Activated T-helper 9 cell treated with anti-CD3 and anti-CD28 coated beads, Interleukin-2, amount 50 U/mL, for 16 hours (primary cell): ENCODE data around the gene ELMO3.

Experiments used
- DNase-seq: peaks from one replicate; pipeline ENCODE4 v3.0.0-alpha.2; 2020; ENCODE audit warnings: low read depth

ELMO3 gene

GRCh38 chr16:67243481-67243880, 44.5 kb downstream of the ELMO3 start:
- no peak for DNase-seq

DNA sequence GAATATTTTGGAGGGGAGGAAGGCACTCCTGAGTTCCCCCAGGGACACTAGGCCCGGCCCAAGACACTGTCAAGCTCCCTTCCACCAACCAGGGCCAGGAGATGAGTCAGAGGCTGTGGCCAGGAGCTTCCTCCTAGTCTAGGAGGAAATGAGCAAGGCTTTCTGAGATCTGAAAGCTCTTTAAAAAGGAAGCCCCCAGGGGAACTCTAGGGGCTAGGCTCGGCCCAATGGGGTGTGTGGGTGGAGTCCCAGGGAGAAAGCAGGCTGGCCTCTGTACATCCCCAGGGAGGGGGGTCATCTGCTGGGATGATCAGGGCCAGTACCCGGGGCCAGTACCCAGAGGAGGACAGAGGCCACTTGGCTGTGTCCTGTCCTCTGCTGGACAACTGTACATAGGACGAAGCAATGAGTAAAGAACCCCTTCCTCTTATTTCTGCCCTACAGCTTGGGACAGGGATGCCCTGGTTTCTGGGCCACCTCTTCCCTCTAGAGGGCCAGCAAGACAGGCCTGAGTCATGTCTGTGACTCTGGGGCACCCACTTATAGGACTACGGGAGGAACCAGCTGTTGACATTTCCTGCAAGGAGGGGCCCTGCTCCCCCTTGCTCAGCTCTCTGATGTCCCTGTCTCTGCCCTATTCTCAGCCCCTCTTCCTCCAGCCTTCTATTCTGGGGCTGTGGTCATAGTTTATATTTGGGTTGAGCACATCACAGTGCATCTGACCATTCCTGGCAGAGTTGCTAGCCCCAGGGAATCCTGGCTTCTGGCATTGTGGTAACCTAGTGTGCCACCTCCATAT, 45.7 kb downstream of the ELMO3 start:
- DNase-seq, result peak; percentile 71

GRCh38 chr16:67245186-67245585, 46.3 kb downstream of the ELMO3 start:
- DNase-seq, result no peak

GRCh38 chr16:67245674-67246080, 46.7 kb downstream of the ELMO3 start:
- DNase-seq, result no peak

DNA sequence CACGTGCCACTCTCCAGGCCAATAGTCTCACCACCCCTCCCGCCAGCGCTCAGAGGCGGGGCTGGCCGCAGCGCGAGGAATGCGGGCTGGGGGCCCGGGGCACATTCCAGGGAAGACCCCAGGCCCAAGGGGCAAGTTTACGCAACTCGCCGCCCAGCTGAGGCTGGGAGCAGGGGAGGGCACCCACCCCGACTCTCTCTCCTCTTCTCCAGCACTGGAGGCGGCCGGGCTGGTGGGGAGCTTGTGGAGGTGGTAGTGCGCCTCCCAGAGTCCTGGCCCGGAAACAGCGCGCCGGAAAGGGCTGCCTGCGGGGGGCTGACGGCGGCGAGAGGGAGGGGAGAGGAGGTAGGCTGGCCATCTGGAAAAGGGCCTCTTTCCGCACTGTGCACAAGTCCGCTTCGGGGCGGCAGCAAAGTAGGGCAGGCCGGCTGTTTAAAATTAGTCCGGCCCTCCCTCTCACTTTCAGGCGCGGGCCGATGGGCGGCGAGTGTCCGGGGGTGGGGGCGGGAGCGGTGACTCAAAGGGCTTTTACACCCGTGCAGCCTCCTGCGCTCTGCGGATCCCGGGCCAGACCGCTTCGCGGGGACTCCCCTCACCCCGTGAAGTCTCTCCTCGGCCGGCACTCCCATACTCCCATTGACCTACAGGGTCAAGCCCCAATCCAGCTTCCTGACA, 47.3 kb downstream of the ELMO3 start:
- no peak for DNase-seq

- no peak for DNase-seq
Observed at GRCh38 chr16:67246756-67247191, 47.8 kb downstream of the ELMO3 start.

DNA sequence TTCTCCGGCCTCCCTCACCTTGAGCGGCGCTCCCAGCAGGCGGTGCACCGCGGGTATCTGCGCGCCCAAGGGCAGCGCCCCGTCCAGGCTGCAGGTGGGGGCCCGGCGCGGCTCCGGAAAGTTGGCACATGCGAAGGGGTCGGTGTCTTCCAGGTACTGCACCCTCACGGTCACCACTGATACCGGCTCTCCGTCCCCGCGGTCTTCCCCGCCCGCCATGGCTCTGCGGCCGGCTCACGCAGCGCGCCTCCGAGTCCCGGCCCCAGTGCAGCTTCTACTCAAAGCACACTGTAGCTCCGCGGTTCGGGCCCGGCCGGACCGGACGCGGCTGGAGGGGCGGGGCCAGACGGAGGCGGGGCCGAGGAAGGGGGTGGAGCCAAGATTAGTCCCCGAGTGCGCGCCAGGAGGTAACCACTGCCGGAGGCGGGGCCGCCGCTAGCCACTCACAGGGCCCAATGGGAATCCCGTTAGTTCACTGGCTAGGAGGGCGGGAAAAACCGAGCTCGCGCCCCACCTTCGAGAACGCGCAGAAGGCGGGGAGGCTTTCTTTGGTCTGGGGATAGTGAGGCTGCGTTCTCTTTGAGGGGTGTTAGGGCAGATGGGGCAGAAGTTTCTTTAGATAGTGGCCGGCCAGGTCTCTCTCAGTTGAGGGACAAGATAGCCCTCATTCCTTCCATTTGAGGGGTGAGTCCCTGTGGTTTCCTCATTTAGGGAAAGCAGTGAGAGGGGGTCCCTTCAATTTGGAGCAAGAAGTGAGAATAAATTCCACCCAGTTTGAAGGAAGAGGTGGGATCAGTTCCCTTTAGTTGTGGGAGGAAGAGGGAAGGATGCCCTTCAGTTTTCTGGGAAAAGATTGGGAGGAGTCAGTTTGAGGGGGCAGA, 48.5 kb downstream of the ELMO3 start, which contains the start of gene FHOD1:
FHOD1 (minus strand) TSS at position 290 of the 881 bp plus-strand sequence; CDS start at position 219, 71 bp downstream.
- peak; percentile 96 for DNase-seq

GRCh38 chr16:67248073-67248400, 49.1 kb downstream of the ELMO3 start:
- DNase-seq, result no peak

DNA sequence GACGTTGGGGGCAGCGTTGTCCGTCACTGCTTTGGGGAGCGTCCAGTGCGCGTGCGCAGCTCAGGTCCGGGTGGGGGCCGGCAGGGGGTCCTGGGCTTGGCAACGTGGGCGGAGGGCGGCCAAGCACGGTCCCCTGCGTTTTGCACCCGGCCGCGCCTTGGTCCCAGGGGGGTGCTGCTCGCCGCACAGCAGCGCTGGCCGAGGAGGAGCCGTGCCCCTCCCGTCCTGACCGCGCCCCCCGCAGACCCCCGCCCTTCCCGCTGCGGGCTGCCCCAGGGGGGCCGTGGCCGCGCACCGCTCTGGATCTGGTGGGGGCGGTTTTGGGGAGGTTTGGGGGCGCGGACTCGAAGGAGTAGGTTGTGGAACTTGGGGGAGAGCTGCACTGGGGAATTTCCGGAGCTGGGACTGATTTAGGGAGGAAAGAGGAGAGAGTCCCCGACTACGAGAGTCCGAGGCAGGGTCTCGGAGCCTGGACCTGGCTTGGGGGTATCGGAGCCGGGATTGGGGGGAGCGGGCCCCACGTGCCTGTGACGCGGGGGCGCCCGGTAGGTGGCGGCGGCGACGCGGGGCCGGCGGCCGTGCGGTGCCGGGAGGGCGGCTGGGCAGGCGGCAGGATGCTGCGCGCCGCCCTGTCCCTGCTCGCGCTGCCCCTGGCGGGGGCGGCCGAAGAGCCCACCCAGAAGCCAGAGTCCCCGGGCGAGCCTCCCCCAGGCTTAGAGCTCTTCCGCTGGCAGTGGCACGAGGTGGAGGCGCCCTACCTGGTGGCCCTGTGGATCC, 49.7 kb downstream of the ELMO3 start, which contains the start of gene SLC9A5:
SLC9A5 (plus strand) TSS at position 579 of the 777 bp plus-strand sequence; CDS start at position 615, 36 bp downstream.
- DNase-seq, result no peak

DNA sequence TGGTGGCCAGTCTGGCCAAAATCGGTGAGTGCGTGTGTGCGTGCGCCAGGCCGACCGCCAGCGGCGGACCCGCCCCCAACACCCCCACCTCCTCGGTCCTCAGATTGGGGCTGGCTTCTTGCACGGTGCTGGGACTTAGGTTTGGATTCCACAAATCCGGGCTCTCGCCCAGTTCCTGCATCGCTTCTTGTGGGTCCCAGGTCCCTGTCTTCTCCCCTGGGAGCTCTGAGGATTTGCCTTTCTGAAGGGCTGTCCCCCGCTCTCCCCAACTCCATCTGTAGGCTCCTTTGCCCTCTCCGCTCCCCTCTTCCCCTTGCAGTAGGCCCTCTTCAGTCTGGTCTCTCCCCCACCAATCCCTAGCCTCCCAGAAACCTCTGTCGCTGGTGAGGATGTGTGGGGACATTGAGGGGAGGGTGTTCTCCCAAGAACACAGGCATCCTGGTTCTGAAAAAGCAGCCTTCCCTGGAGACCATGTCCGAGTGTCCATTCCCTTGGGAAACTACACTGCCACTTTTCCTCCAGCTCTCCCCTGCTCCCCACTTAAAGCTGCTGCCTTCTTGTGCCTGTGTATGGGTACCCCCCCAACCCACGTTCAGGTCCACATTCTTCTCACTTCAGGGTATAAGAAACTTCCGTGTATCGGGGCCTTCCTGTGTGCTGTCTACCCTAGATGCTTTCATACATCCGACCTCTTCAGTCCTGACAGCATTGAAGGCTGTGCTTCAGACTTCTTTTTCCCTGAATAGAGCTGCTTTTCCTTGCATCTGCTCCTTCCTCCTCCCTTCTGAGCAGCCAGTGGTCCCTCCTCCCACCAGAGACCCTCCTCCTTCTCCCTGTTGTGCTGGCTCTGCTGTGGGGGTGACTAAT, 50.5 kb downstream of the ELMO3 start:
- DNase-seq, result no peak

- no peak for DNase-seq
Observed at GRCh38 chr16:67250045-67250327, 51.1 kb downstream of the ELMO3 start.

- DNase-seq, result no peak
Observed at GRCh38 chr16:67252609-67253497, 53.9 kb downstream of the ELMO3 start.
